Measurements from ENCODE around the gene SLC34A1.
"Not testable (repeated sequence)": the region's sequence is repeated elsewhere in the genome, so short reads cannot be mapped to it uniquely, and the experiment has no call there.

SLC34A1 gene

GRCh38 chr5:177384134-177384533 is at the start of gene SLC34A1:
TSS of gene SLC34A1 (plus strand) at chr5:177384434. CDS start at chr5:177385742, 1,308 bp downstream.
- no peak for DNase-seq

GRCh38 chr5:177334781-177335700 is 49.2 kb upstream of the SLC34A1 start:
- DNase-seq: no peak

GRCh38 chr5:177335701-177336065 is 48.6 kb upstream of the SLC34A1 start:
- DNase-seq: no peak

- peak in 1 of 2 experiments; percentile 56 for DNase-seq
These were observed 48.1 kb upstream of the SLC34A1 start for GRCh38 chr5:177336112-177336511.

- DNase-seq: no peak
These were observed 47.4 kb upstream of the SLC34A1 start for GRCh38 chr5:177336603-177337494.

GRCh38 chr5:177338251-177339106 is 45.8 kb upstream of the SLC34A1 start:
- DNase-seq: no peak

GRCh38 chr5:177339107-177339638 is 45.1 kb upstream of the SLC34A1 start:
- DNase-seq: peak; percentile 28 to 55

GRCh38 chr5:177343000-177343399 is 41.2 kb upstream of the SLC34A1 start:
- not testable (repeated sequence) for DNase-seq

- no peak for DNase-seq
These were observed 40.5 kb upstream of the SLC34A1 start for GRCh38 chr5:177343777-177344176.

GRCh38 chr5:177344891-177345290 is 39.3 kb upstream of the SLC34A1 start:
- DNase-seq: no peak

- DNase-seq: no peak
These were observed 37.4 kb upstream of the SLC34A1 start for GRCh38 chr5:177346820-177347219.

- no peak for DNase-seq
These were observed 36.5 kb upstream of the SLC34A1 start for GRCh38 chr5:177347699-177348098.

- no peak for DNase-seq
These were observed 34.9 kb upstream of the SLC34A1 start for GRCh38 chr5:177349362-177349647.

GRCh38 chr5:177349762-177350161 is 34.5 kb upstream of the SLC34A1 start:
- DNase-seq: no peak

GRCh38 chr5:177350776-177351391 is 33.4 kb upstream of the SLC34A1 start:
- no peak for DNase-seq

- DNase-seq: peak; percentile 87 to 96
These were observed 32.6 kb upstream of the SLC34A1 start, which contains the start of gene LMAN2 for GRCh38 chr5:177351392-177352329. TSS of gene LMAN2 (minus strand) at chr5:177351668. CDS start at chr5:177351647, 21 bp downstream.

- no peak for DNase-seq
These were observed 31.1 kb upstream of the SLC34A1 start for GRCh38 chr5:177353093-177353492.

GRCh38 chr5:177354256-177354655 is 30.0 kb upstream of the SLC34A1 start:
- no peak for DNase-seq

GRCh38 chr5:177354711-177355110 is 29.5 kb upstream of the SLC34A1 start:
- DNase-seq: no peak

- no peak for DNase-seq
These were observed 28.9 kb upstream of the SLC34A1 start for GRCh38 chr5:177355162-177355867.

Measured in NCI-H2081 (cell line).